ENCODE data around the gene CLDN9. TPM values are rescaled to one million over a fixed set of nuclear protein-coding genes. Genes with fewer than 3 reads are reported as not detected.

The CLDN9 gene
- total RNA-seq, 2 experiments from 2014 or later, result not detected

DNA sequence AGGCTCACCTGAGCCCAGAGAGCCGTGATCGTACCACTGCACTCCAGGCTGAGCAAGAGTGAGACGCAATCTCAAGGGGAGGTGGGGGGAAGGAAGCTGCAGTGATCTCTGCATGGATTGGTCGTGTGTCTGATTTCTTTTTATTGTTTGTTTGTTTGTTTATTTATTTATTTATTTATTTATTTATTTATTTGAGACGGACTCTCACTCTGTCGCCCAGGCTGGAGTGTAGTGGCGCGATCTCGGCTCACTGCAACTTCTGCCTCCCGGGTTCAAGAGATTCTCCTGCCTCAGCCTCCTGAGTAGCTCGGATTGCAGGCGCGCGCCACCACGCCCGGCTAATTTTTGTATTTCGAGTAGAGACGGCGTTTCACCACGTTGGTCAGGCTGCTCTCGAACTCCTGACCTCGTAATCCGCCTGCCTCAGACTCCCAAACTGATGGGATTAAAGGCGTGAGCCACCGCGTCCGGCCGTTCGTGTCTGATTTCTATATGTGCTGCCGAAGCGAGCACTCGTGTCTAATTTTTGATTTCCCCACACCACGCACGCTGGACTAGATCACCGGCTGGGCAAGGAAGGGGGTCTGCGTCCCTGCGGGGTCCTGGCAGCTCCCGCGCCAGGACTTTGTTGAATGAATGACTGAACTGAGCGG is 7.0 kb downstream of the CLDN9 start:
- peak overlapping the region; percentile 63 for H3K4me3 ChIP-seq (ENCODE audit: low read length)
- H3K36me3 Mint-ChIP-seq (ENCODE audit: low read depth), result peaks cover 5% of the 10 kb centered on the region
- peaks cover 3 to 4% of the 10 kb centered on the region in 2 experiments for H3K27me3 ChIP-seq (ENCODE audit: control insufficient read depth in 1 of 2, insufficient read depth in 2 of 2, low read length in 2 of 2)
- peaks cover 49% of the 10 kb centered on the region for H3K4me1 Mint-ChIP-seq (ENCODE audit: low read depth)
- DNase-seq (no peak), ATAC-seq (ENCODE audit: poor library complexity) (no peak)
- peaks cover 4% of the 10 kb centered on the region for H3K27me3 Mint-ChIP-seq
- no peaks in the 10 kb centered on the region for H3K9me3 Mint-ChIP-seq
- H3K4me1 ChIP-seq (ENCODE audit: insufficient read depth, low read length), result peaks cover 66% of the 10 kb centered on the region
- intact Hi-C loops (cut with DNase I, micrococcal nuclease), result loop anchor here (2.0 to 10.0 kb wide), 3 partner anchors 15 to 435 kb away; no protein-coding TSS in a partner anchor
- ChIA-PET CTCF (interaction anchor here (0.7 to 5.4 kb wide), 7 partner anchors 8 to 110 kb away, joined by 3 to 38 read pairs (median 9); no protein-coding TSS in a partner anchor), POLR2A (interaction anchor here (0.6 to 3.3 kb wide), 11 partner anchors 10 to 1036 kb away, joined by 3 to 24 read pairs (median 4); partner anchors contain the start of genes NAA60, ZNF213 and ZNF263)
- no peaks in the 10 kb centered on the region for H3K9me3 ChIP-seq (ENCODE audit: control insufficient read depth in 1 of 2, insufficient read depth in 1 of 2, low read length in 2 of 2)
- TF ChIP-seq, protein P1, sequence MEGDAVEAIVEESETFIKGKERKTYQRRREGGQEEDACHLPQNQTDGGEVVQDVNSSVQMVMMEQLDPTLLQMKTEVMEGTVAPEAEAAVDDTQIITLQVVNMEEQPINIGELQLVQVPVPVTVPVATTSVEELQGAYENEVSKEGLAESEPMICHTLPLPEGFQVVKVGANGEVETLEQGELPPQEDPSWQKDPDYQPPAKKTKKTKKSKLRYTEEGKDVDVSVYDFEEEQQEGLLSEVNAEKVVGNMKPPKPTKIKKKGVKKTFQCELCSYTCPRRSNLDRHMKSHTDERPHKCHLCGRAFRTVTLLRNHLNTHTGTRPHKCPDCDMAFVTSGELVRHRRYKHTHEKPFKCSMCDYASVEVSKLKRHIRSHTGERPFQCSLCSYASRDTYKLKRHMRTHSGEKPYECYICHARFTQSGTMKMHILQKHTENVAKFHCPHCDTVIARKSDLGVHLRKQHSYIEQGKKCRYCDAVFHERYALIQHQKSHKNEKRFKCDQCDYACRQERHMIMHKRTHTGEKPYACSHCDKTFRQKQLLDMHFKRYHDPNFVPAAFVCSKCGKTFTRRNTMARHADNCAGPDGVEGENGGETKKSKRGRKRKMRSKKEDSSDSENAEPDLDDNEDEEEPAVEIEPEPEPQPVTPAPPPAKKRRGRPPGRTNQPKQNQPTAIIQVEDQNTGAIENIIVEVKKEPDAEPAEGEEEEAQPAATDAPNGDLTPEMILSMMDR (IDR thresholded peaks at IDR 0.05), result no peak
- H3K27ac Mint-ChIP-seq, result peak overlapping the region; percentile 51
- peak overlapping the region; percentile 87 for H3K4me3 Mint-ChIP-seq
- H3K36me3 ChIP-seq (ENCODE audit: insufficient read depth, low read length), result no peaks in the 10 kb centered on the region
- no peak overlapping the region for H3K27ac ChIP-seq (ENCODE audit: low read depth in 1 of 2, low read length in 2 of 2)

DNA sequence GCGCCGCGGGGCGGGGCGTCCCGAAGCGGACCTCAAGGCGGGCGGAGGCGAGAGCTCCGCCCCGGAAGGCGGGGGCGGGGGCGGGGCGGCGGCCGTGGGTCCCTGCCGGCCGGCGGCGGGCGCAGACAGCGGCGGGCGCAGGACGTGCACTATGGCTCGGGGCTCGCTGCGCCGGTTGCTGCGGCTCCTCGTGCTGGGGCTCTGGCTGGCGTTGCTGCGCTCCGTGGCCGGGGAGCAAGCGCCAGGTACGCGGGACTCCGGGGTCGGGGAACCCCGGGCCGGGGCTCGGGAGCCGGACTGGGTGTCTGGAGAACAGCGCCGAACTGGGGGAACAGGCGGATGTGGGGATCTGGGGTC is 7.5 kb downstream of the CLDN9 start, which contains the start of gene TNFRSF12A:
Gene TNFRSF12A, plus strand, starts transcription at position 122 of the 357 bp plus-strand sequence. Its CDS starts 30 bp downstream, at position 152.
- ChIA-PET POLR2A (interaction anchor here (0.7 to 3.3 kb wide), 11 partner anchors 10 to 1036 kb away, joined by 3 to 24 read pairs (median 4); partner anchors contain the start of genes NAA60, PKMYT1, ZNF213 and ZNF263), CTCF (interaction anchor here (0.7 to 5.4 kb wide), 7 partner anchors 8 to 109 kb away, joined by 3 to 38 read pairs (median 6); no protein-coding TSS in a partner anchor)
- Histone ChIP-seq H3K4me3 (ENCODE audit: low read length) (peak within 1 kb of the TSS; percentile 63), H3K36me3 (ENCODE audit: insufficient read depth, low read length) (no peaks in the 10 kb centered on the region), H3K27ac (ENCODE audit: low read depth in 1 of 2, low read length in 2 of 2) (peak within 1 kb of the TSS; percentile 35 to 80), H3K27me3 (ENCODE audit: control insufficient read depth in 1 of 2, insufficient read depth in 2 of 2, low read length in 2 of 2) (peaks cover 3 to 4% of the 10 kb centered on the region in 2 experiments), H3K9me3 (ENCODE audit: control insufficient read depth in 1 of 2, insufficient read depth in 1 of 2, low read length in 2 of 2) (no peaks in the 10 kb centered on the region), H3K4me1 (ENCODE audit: insufficient read depth, low read length) (peaks cover 69% of the 10 kb centered on the region)
- intact Hi-C loops (cut with DNase I, micrococcal nuclease), result loop anchor here (2.0 to 10.0 kb wide), 3 partner anchors 15 to 435 kb away; no protein-coding TSS in a partner anchor
- DNase-seq, result peak in 12 of 14 experiments; percentile 28 to 88 (median 62)
- H3K27me3 Mint-ChIP-seq, result peaks cover 4% of the 10 kb centered on the region
- peak within 1 kb of the TSS; percentile 78 for H3K27ac Mint-ChIP-seq
- no peak for ATAC-seq (ENCODE audit: poor library complexity)
- peak within 1 kb of the TSS; percentile 87 for H3K4me3 Mint-ChIP-seq
- H3K4me1 Mint-ChIP-seq (ENCODE audit: low read depth), result peaks cover 49% of the 10 kb centered on the region
- peaks cover 5% of the 10 kb centered on the region for H3K36me3 Mint-ChIP-seq (ENCODE audit: low read depth)
- TF ChIP-seq, protein P1 (IDR thresholded peaks at IDR 0.05), result no peak
- no peaks in the 10 kb centered on the region for H3K9me3 Mint-ChIP-seq

DNA sequence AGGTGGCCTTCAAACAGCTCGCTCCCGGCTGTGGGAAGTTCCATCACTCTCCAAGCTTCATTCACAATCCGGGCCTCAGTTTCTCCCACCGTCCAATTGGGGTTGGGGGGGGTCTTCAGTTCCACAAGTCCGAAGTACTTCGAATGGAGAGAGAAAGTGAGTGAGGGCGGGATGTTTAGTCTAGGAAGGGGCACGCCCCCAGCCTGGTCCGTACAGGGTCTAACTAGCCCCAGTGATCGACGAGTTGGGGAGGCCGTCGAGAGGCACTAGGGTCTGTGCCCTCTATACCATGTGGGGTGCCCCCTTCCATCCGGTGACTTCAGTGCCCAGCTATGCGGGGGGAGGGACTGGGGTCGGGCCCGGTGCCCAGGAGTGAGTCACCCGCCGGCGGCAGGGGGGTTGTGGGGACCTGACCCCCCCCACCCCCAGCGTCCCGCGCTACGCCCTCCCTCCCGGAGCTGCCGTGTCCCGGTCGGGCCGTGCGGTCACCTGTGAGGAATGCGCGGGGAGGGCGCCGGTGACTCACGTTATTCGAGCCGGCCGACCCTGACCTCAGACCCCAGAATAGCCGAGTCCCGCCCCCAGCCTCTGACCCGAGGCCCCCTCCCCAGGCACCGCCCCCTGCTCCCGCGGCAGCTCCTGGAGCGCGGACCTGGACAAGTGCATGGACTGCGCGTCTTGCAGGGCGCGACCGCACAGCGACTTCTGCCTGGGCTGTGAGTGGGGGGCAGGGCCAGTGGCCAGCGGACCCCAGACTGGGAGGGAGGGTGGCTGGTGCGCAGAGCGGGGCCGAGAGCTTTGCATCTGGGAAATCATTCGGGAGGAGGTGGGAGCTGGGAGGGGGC is 8.1 kb downstream of the CLDN9 start:
- peak overlapping the region; percentile 85 for H3K4me3 Mint-ChIP-seq
- no peaks in the 10 kb centered on the region for H3K9me3 ChIP-seq (ENCODE audit: control insufficient read depth in 1 of 2, insufficient read depth in 1 of 2, low read length in 2 of 2)
- CTCF ChIA-PET, result interaction anchor here (0.7 to 5.4 kb wide), 8 partner anchors 8 to 109 kb away, joined by 3 to 38 read pairs (median 6); no protein-coding TSS in a partner anchor
- peaks cover 75% of the 10 kb centered on the region for H3K4me1 ChIP-seq (ENCODE audit: insufficient read depth, low read length)
- peak overlapping the region; percentile 35 to 80 for H3K27ac ChIP-seq (ENCODE audit: low read depth in 1 of 2, low read length in 2 of 2)
- H3K27me3 Mint-ChIP-seq, result peaks cover 4% of the 10 kb centered on the region
- peaks cover 5% of the 10 kb centered on the region for H3K36me3 Mint-ChIP-seq (ENCODE audit: low read depth)
- peaks cover 3% of the 10 kb centered on the region for H3K36me3 ChIP-seq (ENCODE audit: insufficient read depth, low read length)
- H3K4me3 ChIP-seq (ENCODE audit: low read length), result peak overlapping the region; percentile 63
- TF ChIP-seq, protein P1 (IDR thresholded peaks at IDR 0.05), result no peak
- POLR2A ChIA-PET, result interaction anchor here (0.7 to 3.3 kb wide), 11 partner anchors 9 to 1035 kb away, joined by 3 to 24 read pairs (median 4); partner anchors contain the start of genes NAA60, PKMYT1, ZNF213 and ZNF263
- H3K9me3 Mint-ChIP-seq, result no peaks in the 10 kb centered on the region
- ATAC-seq (ENCODE audit: poor library complexity) (peak; percentile 10), DNase-seq (peak in 13 of 14 experiments; percentile 45 to 87 (median 70))
- peaks cover 49% of the 10 kb centered on the region for H3K4me1 Mint-ChIP-seq (ENCODE audit: low read depth)
- intact Hi-C loops (cut with DNase I, micrococcal nuclease), result loop anchor here (2.0 to 10.0 kb wide), 3 partner anchors 16 to 434 kb away; no protein-coding TSS in a partner anchor
- H3K27me3 ChIP-seq (ENCODE audit: control insufficient read depth in 1 of 2, insufficient read depth in 2 of 2, low read length in 2 of 2), result peaks cover 3 to 4% of the 10 kb centered on the region in 2 experiments
- peak overlapping the region; percentile 78 for H3K27ac Mint-ChIP-seq

All from CD4-positive, alpha-beta T cell (primary cell).